ENCODE data around the gene SSX3.
"Not testable (repeated sequence)": the region's sequence is repeated elsewhere in the genome, so short reads cannot be mapped to it uniquely, and the experiment has no call there.

Gene SSX3, protein sequence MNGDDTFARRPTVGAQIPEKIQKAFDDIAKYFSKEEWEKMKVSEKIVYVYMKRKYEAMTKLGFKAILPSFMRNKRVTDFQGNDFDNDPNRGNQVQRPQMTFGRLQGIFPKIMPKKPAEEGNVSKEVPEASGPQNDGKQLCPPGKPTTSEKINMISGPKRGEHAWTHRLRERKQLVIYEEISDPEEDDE

DNA sequence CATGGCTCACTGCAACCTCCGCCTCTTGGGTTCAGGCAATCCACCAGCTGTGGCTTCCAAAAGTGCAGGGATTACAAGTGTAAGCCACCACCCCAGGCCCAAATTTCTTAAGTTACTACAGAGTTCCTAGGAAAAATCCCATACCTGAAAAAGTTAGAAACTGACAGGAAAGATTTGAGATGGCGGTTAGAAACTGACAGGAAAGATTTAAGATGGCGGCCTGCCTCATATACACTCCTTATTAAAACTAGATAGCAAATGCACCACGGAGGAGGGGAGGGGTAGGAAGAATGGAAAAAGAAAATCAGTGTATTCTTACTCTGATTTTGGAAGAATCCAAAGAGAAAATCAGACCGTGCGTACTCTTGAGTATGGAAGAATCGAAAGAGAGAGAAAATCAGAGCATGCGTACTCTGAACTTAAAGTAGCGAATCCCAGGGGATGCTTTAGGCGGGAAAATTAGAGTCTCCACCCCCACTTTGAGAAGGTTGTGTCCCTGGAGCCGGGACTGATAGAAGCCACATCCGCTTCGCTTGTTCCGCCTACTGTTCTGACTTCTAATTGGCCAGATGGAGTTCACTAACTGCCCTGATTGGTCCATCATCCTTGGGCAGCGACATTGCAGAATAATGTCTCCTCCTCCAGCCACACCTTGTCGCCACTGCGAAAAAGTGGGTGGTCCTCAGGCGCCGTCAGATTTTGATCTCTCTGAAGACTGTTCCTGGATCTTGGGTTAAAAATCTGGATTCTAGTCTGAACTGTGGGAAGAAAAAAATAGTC, at the start of gene SSX3:
Gene SSX3, minus strand, starts transcription at position 389 of the 780 bp plus-strand sequence. CDS start 1,454 bp downstream, outside the sequence.
- DNase-seq; intact Hi-C loops (cut with DNase I): not testable (repeated sequence)

DNA sequence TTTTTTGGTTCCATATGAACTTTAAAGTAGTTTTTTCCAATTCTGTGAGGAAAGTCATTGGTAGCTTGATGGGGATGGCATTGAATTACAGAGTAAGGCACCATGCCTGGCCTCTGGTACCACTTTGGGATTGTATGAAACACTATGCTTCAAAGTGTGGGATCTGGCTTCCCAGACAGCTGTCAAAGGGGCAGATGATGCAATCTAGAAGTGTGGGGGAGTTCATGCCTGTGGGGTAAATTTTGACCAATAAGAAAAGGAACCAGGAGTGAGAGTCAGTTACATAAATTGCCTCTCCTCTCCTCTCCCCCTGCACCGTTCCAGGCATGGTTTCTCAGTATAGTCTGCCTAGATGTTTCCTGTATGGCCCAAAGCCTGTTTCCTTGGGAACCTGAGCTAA, 41.3 kb upstream of the SSX3 start:
- DNase-seq, result peak in 1 of 10 donors; percentile 5

DNA sequence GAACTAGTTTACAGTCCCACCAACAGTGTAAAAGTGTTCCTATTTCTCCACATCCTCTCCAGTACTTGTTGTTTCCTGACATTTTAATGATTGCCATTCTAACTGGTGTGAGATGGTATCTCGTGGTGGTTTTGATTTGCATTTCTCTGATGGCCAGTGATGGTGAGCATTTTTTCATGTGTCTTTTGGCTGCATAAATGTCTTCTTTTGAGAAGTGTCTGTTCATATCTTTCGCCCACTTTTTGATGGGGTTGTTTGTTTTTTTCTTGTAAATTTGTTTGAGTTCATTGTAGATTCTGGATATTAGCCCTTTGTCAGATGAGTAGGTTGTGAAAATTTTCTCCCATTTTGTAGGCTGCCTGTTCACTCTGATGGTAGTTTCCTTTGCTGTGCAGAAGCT, 40.4 kb upstream of the SSX3 start:
- intact Hi-C loops (cut with DNase I); DNase-seq: not testable (repeated sequence)

More for the DNA sequence above, 41.3 kb upstream of the SSX3 start:
- intact Hi-C loops (cut with DNase I), result not testable (repeated sequence)

DNA sequence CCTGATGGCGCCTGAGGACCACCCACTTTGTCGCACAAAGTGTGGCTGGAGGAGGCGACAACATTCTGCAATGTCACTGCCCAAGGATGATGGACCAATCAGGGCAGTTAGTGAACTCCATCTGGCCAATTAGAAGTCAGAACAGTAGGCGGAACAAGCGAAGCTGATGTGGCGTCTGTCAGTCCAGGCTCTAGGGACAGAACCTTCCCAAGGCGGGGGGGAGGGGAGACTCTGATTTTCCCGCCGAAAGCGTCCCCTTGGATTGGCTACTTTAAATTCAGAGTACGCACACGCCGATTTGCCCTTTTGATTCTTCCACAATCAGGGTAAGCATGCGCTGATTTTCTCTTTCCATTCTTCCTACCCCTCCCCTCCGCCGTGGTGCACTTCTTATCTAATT, 26.7 kb upstream of the SSX3 start, which contains the start of gene SSX4:
Gene SSX4, plus strand, starts transcription at position 301 of the 400 bp plus-strand sequence. CDS start 515 bp downstream, outside the sequence.
- intact Hi-C loops (cut with DNase I); DNase-seq: not testable (repeated sequence)

DNA sequence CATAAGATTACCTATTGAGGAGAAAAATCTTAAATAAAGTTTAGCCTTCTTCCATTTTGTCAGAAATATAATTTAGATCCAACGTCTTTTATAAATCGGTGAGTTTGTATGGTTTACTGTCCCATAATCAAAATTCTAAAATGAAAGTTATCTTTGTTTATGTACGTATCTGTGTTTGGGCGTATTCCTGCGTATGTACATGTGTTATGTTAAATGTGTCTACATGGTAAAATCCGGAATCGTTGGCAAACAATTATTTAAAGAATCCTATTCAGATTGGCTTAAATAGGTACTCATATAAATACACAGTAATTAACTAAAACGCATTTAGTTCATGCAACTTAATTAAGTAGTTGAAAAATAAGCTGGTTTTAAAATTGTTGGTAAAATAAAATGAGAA, 13.9 kb upstream of the SSX3 start:
- intact Hi-C loops (cut with DNase I); DNase-seq: not testable (repeated sequence)

DNA sequence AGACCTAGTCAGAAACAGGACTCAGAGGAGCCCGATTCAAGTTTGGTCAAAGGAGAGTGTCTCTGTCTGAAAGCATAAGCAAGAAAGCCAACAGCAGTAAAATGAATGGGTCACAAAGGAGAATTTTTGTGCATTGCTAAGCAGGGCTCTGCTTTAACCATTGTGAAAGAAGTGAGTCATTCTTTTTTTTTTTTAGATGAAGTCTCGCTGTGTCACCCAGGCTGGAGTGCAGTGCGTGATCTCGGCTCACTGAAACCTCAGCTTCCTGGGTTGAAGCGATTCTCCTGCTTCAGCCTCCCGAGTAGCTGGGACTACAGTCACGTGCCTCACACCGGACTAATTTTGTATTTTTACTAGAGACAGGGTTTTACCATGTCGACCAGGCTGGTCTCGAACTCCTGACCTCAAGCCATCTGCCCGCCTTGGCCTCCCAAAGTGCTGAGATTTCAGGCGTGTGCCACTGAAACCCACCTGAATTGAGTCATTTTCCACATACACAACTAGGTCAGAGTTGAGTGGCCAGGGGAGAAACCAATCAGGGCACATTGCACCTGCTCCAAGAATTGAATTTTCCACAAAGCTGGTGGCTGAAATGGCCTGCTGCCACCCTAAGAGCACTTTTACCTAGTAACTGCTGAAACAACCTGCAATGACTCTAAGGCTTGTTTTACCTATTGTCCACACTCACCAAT, 11.4 kb upstream of the SSX3 start:
- intact Hi-C loops (cut with DNase I); DNase-seq: not testable (repeated sequence)

DNA sequence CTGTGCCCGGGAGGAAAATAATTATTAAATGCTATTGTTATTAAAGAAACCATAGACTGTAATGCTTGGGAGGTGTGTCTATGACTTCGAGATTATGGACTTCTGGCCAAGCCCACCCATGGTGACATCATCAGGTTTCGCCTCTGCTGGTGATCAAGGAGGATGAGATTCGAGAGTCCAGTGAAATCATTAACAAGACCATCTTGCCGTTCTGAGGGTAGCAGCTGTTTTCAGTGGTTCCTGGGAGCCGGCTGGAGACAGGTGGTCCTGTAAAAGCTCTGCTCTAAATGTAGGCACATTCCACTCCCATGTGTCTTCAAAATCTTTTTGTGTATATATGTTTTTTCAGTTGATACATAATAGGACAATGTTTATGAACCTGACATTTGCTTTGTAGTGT, 2.8 kb upstream of the SSX3 start:
- intact Hi-C loops (cut with DNase I); DNase-seq: not testable (repeated sequence)

DNA sequence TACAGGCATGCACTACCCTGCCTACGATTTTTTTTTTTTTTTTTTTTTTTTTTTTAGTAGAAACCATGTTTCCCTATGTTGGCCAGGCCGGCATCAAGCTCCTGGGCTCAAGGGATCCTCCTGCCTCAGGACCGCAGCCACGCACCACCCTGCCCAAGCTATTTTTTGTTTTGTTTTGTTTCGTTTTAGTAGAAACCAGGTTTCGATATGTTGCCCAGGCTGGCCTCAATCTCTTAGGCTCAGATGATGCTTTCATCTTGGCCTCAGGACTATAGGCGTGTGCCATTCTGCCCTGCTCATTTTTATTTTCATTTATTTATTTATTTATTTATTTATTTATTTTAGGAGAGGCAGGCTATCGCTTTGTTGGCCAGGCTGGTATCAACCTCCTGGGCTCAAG, 1.2 kb upstream of the SSX3 start:
- intact Hi-C loops (cut with DNase I), result no loop called here
- DNase-seq, result no peak

DNA sequence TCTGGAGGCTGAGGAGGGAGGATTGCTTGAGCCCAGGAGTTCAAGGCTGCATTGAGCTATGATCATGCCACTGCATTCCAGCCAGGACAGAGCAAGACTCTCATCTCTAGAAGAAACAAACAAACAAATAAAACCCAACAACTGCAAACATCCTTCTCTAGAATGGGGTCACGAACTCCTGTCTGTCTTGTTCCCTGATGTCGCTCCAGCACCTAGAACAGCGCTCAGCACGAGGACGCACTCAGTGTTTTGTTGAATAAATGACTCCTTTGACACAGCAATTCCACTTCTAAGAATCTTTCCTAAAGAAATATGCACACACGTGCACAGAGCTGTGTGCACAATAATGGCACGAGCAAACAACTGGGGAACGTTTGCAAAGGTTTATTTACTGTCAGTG, 10.4 kb downstream of the SSX3 start:
- intact Hi-C loops (cut with DNase I); DNase-seq: not testable (repeated sequence)

DNA sequence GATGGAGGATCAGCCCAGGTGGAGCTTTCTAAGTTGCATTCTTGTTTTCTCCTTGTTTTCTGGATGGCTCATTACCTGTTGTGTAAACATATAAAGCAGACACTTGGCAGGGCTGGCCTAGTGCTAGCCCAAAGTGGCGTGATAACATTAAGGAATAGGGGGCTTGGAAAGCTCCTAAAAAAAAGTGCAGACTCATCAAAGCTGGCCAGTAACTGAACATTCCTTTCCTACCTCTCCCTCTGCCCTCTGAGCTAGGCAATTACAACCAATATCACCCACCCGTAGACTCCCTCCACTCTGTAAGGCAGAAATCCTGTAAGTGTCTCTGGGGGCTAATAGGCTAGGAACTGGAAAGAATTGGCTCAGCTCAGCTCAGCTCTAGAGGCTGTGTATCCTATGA, 42.5 kb downstream of the SSX3 start:
- intact Hi-C loops (cut with DNase I); DNase-seq: not testable (repeated sequence)

DNA sequence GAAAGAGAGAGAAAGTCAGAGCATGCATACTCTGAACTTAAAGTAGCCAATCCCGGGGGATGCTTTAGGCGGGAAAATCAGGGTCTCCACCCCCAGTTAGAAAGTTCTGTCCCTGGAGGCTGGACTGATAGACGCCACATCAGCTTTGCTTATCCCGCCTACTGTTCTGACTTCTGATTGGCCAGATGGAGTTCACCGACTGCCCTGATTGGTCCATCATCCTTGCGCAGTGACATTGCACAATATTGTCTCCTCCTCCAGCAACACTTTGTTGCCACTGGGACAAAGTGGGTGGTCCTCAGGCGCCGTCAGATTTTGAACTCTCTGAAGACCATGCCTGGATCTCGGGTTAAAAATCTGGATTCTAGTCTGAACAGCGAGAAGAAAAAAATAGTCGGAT, 50.3 kb downstream of the SSX3 start:
- DNase-seq, result no peak
- intact Hi-C loops (cut with DNase I), result no loop called here

Measured in posterior cingulate gyrus (tissue), 11 donors.